ENCODE results near the gene HOXC12.

The HOXC12 gene

DNA sequence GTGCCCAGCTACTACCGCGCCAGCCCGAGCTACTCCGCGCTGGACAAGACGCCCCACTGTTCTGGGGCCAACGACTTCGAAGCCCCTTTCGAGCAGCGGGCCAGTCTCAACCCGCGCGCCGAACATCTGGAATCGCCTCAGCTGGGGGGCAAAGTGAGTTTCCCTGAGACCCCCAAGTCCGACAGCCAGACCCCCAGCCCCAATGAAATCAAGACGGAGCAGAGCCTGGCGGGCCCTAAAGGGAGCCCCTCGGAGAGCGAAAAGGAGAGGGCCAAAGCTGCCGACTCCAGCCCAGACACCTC lies 30.9 kb downstream of the HOXC12 start:
- DNase-seq = no peak

DNA sequence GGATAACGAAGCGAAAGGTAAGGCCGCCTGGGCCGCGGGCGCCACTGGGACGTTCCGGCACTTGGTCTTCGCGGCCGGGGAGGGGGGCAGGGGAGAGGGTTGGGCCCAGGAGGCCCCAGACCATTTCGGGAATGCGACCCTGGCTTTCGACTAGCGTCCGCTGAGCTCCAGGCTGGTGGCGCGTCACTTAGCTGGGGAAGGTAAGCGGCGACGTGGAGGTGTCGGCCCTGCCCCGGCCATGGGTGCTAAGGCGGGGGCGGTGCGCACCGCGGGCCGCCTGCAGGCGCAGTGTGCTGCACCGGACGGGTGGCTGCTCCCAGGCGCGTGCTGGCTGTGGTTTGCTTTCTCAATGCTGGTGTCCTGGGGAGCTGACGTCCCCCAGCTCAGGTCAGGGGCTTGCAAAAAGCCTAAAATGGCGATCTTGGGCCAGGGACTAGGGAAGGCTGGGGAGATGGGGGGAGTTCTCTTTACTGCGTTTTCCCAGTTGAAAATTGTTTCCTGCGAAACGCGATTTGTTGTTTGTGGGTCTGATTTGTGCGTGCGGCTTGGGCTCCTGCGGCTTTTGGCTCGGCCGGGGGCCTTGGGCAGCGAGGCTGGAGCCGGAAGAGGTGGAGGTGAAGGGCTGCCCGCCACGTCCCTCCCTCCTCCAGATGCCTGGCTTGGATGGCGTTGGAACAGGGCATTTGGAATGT lies 31.4 kb downstream of the HOXC12 start:
- DNase-seq = no peak

DNA sequence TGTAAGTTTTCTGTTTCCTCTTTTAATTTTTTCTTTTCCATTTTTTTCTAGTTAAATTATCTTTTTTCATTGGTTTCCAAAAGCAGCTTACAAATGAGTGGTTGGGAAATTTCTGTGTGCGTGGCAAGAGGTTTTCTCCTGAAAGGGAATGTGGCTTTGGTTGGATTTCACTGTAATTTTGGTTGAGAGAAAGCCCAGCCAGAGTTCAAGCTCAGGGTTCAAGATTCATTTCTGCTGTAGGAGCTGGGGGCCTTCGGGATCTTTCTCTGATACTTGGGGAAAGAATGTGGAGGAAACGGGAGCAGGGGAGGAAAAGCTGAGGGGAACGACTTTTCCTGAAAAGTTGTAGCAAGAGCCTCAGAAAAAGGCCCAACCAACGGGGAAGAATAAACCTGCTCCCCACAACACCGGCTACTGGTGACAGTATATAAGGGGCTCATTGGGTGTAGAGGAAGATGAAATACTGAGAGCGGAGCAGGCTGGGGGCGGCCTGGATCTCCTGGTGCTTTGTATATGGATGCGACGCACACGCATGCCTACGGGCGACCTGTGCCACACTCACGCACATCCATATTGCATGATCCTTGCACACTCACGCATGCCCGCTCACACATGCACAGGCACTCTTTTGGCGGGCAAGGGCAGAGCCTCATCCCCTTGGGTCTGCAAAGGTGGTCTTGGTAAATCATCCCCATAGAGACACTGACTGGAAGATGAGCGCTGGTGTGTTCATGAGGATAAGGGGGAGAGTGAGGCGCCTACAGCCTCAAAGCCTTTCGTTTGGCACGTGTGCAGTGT lies 32.2 kb downstream of the HOXC12 start:
- DNase-seq = no peak

DNA sequence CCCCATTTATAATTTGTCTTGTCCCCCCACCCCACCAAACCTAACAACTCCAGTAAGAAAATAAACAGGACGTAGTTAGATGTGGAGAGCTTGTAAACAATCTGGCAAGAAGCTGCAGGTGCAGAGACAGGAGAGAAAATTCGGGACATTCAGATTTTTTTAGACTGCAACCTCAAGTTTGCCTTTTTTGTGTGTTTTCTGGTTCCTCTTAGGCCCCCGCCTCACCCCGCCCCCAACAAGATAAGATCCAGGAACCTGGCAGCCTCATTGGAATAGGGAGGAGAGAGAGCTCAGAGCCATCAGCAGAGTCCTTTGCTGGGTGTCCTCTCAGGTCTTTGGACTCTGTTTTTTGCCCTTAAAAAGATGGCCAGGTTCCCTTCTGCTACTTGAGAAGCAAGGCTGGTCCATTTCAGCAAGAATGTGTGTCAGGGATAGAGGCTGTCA lies 33.1 kb downstream of the HOXC12 start:
- DNase-seq = no peak

- DNase-seq = no peak
Measured at GRCh38 chr12:53988541-53989226, 34.0 kb downstream of the HOXC12 start.

- DNase-seq = no peak
Measured at GRCh38 chr12:53989227-53990113, 34.8 kb downstream of the HOXC12 start.

DNA sequence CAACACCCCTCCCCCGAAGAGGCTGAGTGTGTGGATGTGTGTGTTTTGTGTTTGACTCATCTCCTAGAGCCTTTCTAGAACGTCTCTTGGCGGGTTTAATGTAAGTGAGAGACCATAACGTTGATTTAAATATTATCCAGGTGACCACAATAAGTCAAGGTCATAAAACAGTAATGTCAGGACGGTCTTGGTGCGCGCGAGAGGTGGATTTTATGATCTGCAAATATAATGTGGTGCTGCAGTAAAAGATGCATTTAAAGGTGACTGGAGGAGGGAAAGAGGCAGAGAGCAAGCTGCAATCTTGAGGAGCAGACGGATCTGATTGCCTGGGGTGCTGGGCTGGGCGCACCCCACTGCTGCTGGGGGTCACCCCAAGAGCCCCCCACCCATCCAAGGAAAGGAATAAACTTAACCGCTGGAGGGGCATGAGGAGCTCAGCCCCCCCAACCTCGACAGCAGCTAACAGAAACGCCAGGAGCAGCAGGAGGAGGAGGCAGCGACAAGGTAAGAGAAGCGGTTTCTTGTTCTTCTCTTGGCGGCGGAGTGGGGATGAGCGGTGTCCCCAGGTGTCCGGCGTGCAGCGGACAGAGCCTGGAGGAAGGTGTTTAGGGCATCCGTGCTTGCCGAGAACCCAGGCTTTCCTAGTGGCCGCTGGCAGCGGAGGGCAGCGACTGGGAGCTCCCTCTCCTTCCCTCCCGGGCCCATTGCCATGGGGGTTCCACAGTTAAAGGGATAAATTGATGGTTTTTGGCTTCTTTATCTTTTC lies 35.8 kb downstream of the HOXC12 start:
- no peak for DNase-seq

DNA sequence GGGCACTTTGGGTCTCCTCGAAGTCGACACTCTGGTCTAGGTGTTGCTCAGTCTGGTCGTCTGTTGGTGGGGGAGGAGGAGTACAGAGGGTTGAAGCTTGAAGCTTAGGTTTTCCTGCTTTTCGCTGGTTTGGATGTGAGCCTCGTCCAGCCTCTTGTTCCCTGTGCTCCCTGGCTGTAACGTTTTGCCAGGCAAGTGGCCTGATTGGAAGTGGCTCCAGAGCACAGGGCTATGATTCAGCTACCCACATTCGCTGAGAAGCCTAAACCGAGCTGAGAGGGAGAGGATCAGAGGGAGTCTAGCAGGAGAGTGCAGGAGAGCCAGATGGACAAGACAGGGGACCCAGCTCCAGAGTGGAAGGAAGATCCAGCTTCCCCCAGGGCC lies 36.4 kb downstream of the HOXC12 start:
- DNase-seq = peak; percentile 18

GRCh38 chr12:53992377-53992889 lies 37.7 kb downstream of the HOXC12 start:
- DNase-seq = no peak

DNA sequence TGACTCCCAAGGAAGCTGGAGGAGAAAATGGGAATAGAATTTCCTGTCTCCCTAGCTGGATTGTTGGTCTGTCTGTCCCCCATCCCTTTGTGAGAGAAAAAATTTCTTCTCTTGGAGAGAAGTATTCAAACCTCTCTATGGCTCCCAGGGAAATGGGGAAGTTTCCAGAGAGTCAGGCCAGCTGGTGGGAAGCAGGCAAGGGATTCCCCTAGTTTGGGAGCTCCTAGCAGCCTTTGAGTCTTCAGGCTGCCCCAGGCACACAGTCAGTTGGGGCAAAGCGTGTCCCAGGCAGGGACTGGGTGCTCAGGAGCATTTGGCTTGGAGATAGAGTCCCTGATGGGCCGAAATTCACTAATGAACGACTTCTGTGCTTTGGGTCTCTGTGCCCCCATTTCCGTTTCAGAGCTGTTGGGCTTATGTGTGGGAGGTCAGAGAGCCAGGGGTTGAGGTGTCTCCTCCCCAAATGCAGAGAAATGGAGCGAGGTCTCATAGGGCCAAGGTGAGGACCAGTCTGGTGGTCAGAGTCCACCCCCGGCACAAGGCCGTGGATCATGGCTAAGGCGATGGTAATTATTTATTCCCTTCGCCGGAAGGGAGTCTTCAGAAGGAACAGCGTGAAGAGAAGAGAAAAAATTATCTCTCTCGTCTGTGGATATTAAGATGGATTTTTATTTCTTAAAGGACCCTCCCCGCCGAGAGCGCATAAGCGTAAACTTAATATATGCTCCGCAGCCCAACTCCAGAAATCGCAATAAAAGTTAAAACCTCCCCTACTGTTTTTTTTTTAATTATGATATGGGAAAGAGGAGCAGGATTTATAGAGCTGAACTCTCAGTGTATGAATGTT lies 38.7 kb downstream of the HOXC12 start:
- no peak for DNase-seq

DNA sequence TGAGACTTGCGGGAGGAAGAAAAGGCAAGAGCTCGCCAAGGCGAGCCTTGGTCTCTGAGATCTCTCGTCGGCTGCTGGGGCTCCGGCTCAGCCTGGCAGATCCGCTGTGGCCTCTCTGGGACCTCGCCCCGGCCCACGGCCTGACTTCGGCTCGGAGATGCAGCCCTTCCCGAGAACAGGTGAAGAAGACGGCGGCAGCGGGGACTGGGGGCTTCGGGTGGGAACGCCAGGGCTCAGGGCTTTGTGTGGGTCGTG lies 39.2 kb downstream of the HOXC12 start:
- no peak for DNase-seq

DNA sequence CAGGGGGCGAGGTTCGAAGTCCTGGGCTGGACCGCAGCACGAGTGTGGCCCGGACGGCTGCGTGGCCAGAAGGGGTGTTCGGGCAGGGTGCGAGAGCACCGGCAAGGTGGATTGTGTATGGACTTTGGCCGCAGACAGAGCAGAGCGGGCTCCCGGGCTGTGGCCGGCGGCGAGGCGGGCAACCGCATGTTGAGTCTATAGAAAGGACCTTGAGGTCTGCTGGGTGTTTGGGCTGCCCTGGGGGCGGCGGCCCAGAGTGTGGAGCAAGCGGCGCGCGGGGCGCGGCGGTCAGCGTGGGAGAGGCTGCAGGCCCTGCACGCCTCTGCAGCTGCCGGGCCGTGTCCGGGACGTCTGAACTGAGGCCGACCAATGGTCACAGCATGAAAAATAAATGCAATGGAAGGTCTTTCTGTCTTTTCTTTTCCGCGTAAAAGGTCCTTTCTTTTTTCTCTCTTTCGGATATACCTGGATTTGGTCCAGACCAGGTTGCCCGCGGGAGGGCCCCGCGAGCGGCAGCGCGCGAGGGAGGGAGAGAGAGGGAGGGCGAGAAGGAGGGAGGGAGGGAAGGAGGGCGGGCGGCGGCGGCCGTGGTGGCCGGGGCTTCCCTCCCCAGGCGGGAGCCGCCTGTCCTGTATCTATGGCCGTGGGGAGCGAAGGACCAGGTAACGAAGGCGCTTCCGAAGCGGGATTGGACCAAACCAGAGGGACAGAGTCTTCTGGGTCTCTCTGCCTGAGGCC lies 39.7 kb downstream of the HOXC12 start:
- DNase-seq = no peak

DNA sequence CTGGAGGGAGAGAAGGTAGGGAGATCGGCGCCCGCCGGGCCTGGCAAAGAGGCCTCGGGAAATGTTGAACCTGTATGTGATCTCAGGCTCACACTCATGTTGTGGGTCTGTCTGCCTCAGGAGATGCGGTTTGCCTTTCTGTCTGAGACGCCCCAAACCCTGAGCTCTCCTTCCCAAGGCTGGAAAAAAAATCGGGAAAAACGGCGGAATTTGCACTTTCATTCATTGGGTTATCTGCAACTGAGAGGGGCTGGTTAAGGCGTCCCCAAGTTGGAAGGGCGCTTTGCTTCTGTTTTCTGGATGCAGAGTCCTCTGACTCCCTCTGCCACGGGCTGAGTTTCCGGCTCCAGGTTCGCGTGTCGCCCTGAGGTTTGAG lies 40.3 kb downstream of the HOXC12 start:
- DNase-seq = no peak

- DNase-seq = no peak
Measured at GRCh38 chr12:53995378-53996239, 40.9 kb downstream of the HOXC12 start.

- DNase-seq = no peak
Measured at GRCh38 chr12:53996240-53997203, 41.8 kb downstream of the HOXC12 start.

GRCh38 chr12:53997204-53998109 lies 42.8 kb downstream of the HOXC12 start:
- DNase-seq = no peak
